HCT116 (cell line): ENCODE measurements around the gene KIAA1755. TPM values are rescaled to one million over a fixed set of nuclear protein-coding genes. Genes with fewer than 3 reads are reported as not detected.

Experiments used
- ATAC-seq: fragments of 200-7000 bp; cut with Tn5 transposase; 2 replicates; pipeline ENCODE4 v1.9.1; 2020; ENCODE audit warnings: mild to moderate bottlenecking, moderate library complexity
- BruUV-seq: library from RNA; stranded (reverse); fragments of 400-500 nt; replicated peaks from 2 replicates; lab custom pipeline; 2021; lab: Mats Ljungman, UMichigan
- CTCF ChIA-PET: fragments of 300-600 bp; sonication (Branson Sonifier 250); formaldehyde crosslinking; loops from one replicate; lab custom pipeline; 2021; ENCODE audit warnings: antibody characterized with exemption; lab: Charles Lee
- POLR2A ChIA-PET: fragments of 300-600, 350-600 bp; sonication (Branson Sonifier 250); formaldehyde crosslinking; loops from one replicate; lab custom pipeline; 2021; ENCODE audit warnings: antibody characterized with exemption; lab: Charles Lee
- RAD21 ChIA-PET, 2 experiments: fragments of 300-600 bp; sonication (Branson Sonifier 250); formaldehyde crosslinking; loops; one replicate each; lab custom pipeline; 2023; ENCODE audit warnings: low total read pairs in 2 of 2; ENCODE audit not compliant: uncharacterized antibody in 2 of 2, unreplicated experiment in 2 of 2, low non-redundant PET in 1 of 2; lab: Charles Lee
- DNase-seq: peaks from one replicate; pipeline ENCODE4 v3.0.0-alpha.2; 2010; ENCODE audit warnings: low read depth, low spot score
- H2AFZ ChIP-seq: fragments of 200-600 bp; shearing (Covaris generic), sonication (generic); 2 replicates; pipeline ENCODE4 v1.6.1; 2017; ENCODE audit warnings: low read depth, mixed run types, mixed read lengths, antibody characterized with exemption, low read length; ENCODE audit not compliant: poor library complexity, severe bottlenecking
- H3K27ac ChIP-seq: 2 replicates; pipeline ENCODE4 v1.5.1; 2012; ENCODE audit warnings: low read depth, low read length
- H3K27me3 ChIP-seq: fragments of 200-600 bp; sonication (generic); 2 replicates; pipeline ENCODE4 v1.6.1; 2016; ENCODE audit warnings: mixed run types, low read length, mixed read lengths; ENCODE audit not compliant: insufficient read depth
- H3K36me3 ChIP-seq, 2 experiments: fragments of 200-500 bp in 1 of 2; fragments of 200-600 bp in 1 of 2; sonication (Bioruptor generic) in 1 of 2; sonication (generic) in 1 of 2; 2 replicates each; pipeline versions ENCODE4 v1.5.1 to v1.6.1; 2014 to 2016; ENCODE audit warnings: low read length in 2 of 2, inconsistent platforms in 1 of 2, mixed read lengths in 1 of 2, mixed run types in 1 of 2; ENCODE audit not compliant: insufficient read depth in 2 of 2, control insufficient read depth in 1 of 2
- H3K4me1 ChIP-seq, 2 experiments: fragments of 200-600 bp in 1 of 2; sonication (generic) in 1 of 2; 2 replicates each; pipeline versions ENCODE4 v1.5.1 to v1.6.1; 2012 to 2017; ENCODE audit warnings: low read length in 2 of 2, inconsistent platforms in 1 of 2, mild to moderate bottlenecking in 1 of 2, mixed read lengths in 1 of 2, mixed run types in 1 of 2, moderate library complexity in 1 of 2; ENCODE audit not compliant: insufficient read depth in 2 of 2, control insufficient read depth in 1 of 2
- H3K4me2 ChIP-seq: fragments of 200-600 bp; sonication (generic); 2 replicates; pipeline ENCODE4 v1.6.1; 2017; ENCODE audit warnings: mixed run types, low read length, mixed read lengths
- H3K4me3 ChIP-seq, 2 experiments: fragments of 200-600 bp in 1 of 2; sonication (generic) in 1 of 2; replicated peaks in 1 of 2; 2 replicates each; pipeline ENCODE4 v1.5.1; 2011 to 2016; ENCODE audit warnings: low read length in 2 of 2, control low read depth in 1 of 2, low read depth in 1 of 2, mild to moderate bottlenecking in 1 of 2, mixed read lengths in 1 of 2, mixed run types in 1 of 2
- H3K79me2 ChIP-seq: fragments of 200-600 bp; sonication (generic); 2 replicates; pipeline ENCODE4 v1.6.1; 2017; ENCODE audit warnings: mild to moderate bottlenecking, mixed run types, low read length, moderate library complexity, mixed read lengths; ENCODE audit not compliant: insufficient read depth
- H3K9ac ChIP-seq: fragments of 200-600 bp; sonication (generic); 2 replicates; pipeline ENCODE4 v1.6.1; 2016; ENCODE audit warnings: low read length, mixed read lengths
- H3K9me2 ChIP-seq: fragments of 200-600 bp; sonication (generic), shearing (Covaris generic); 2 replicates; pipeline ENCODE4 v1.6.1; 2017; ENCODE audit warnings: mixed run types, mild to moderate bottlenecking, moderate library complexity; ENCODE audit not compliant: insufficient read depth
- H3K9me3 ChIP-seq, 2 experiments: fragments of 200-500 bp in 1 of 2; fragments of 200-600 bp in 1 of 2; sonication (Bioruptor generic) in 1 of 2; sonication (generic) in 1 of 2; 2 replicates each; pipeline ENCODE4 v1.6.1; 2014 to 2017; ENCODE audit warnings: low read length in 2 of 2, mixed read lengths in 2 of 2, inconsistent platforms in 1 of 2, low read depth in 1 of 2, mild to moderate bottlenecking in 1 of 2, mixed run types in 1 of 2, moderate library complexity in 1 of 2; ENCODE audit not compliant: control insufficient read depth in 1 of 2, insufficient read depth in 1 of 2
- H4K20me1 ChIP-seq: fragments of 200-600 bp; sonication (generic), shearing (Covaris generic); 2 replicates; pipeline ENCODE4 v1.6.1; 2017; ENCODE audit warnings: mixed run types, mild to moderate bottlenecking, moderate library complexity; ENCODE audit not compliant: insufficient read depth
- ATF3 ChIP-seq: IDR thresholded peaks from 2 replicates; pipeline ENCODE4 v1.6.1; 2012
- CBX3 ChIP-seq: IDR thresholded peaks from 2 replicates; pipeline ENCODE4 v1.6.1; 2012; ENCODE audit warnings: low read depth
- JUND ChIP-seq: IDR thresholded peaks from 2 replicates; pipeline ENCODE4 v1.6.1; 2012
- POLR2A ChIP-seq: IDR thresholded peaks from 2 replicates; pipeline ENCODE4 v1.7.0; 2011; ENCODE audit warnings: borderline replicate concordance; ENCODE audit not compliant: insufficient read depth, insufficient read length; ENCODE audit errors: extremely low read depth
- RAD21 ChIP-seq: IDR thresholded peaks from 2 replicates; pipeline ENCODE4 v1.6.1; 2012; ENCODE audit warnings: low read depth, mild to moderate bottlenecking
- REST ChIP-seq: IDR thresholded peaks from 2 replicates; pipeline ENCODE4 v1.6.1; 2012; ENCODE audit warnings: low read depth
- SIN3A ChIP-seq: IDR thresholded peaks from 2 replicates; pipeline ENCODE4 v1.6.1; 2012; ENCODE audit warnings: low read depth
- SRF ChIP-seq: IDR thresholded peaks from 2 replicates; pipeline ENCODE4 v1.6.1; 2012; ENCODE audit warnings: low read depth
- YY1 ChIP-seq: IDR thresholded peaks from 2 replicates; pipeline ENCODE4 v1.6.1; 2011; ENCODE audit warnings: low read length, low read depth, moderate library complexity, mild to moderate bottlenecking; ENCODE audit not compliant: insufficient replicate concordance; ENCODE audit errors: extremely low read depth
- ZBTB33 ChIP-seq: IDR thresholded peaks from 2 replicates; pipeline ENCODE4 v1.6.1; 2011; ENCODE audit warnings: mild to moderate bottlenecking, low read length, moderate library complexity; ENCODE audit not compliant: insufficient replicate concordance; ENCODE audit errors: extremely low read depth
- ZFX ChIP-seq: fragments of 450-650 bp; IDR thresholded peaks from 2 replicates; pipeline ENCODE4 v1.6.1; 2017
- ZNF274 ChIP-seq: fragments of 200-500 bp; sonication (Bioruptor generic); IDR thresholded peaks from 2 replicates; pipeline ENCODE4 v1.6.1; 2014; ENCODE audit warnings: mild to moderate bottlenecking, low read depth, low read length, inconsistent platforms
- intact Hi-C: fragments of 100-400 bp; cut with micrococcal nuclease; formaldehyde crosslinking; loops from 2 replicates; pipeline ENCODE4 v1.10.0; 2022
- total RNA-seq: library from RNA; stranded (reverse); gene quantifications from one replicate; pipeline ENCODE4 v1.2.1, GENCODE V29; 2021; ENCODE audit not compliant: unreplicated experiment
- TF ChIP-seq, protein P1 (sequence below), 3 experiments: fragments of 200-600 bp in 1 of 3; sonication (generic) in 1 of 3; IDR thresholded peaks in 2 of 3; conservative IDR thresholded peaks in 1 of 3; 2 replicates each; pipeline ENCODE4 v1.5.1; 2012 to 2017; ENCODE audit warnings: low read depth in 2 of 3, low read length in 2 of 3, antibody characterized with exemption in 1 of 3, borderline replicate concordance in 1 of 3, control low read depth in 1 of 3, mild to moderate bottlenecking in 1 of 3, mixed read lengths in 1 of 3, mixed run types in 1 of 3, moderate library complexity in 1 of 3; ENCODE audit not compliant: insufficient read depth in 1 of 3

The KIAA1755 gene
- total RNA-seq, 1 experiment from 2014 or later: not detected

- RAD21 ChIA-PET: no interaction called here
- no peak for TF ChIP-seq ZFX
- no peak for TF ChIP-seq ATF3
- no peak for TF ChIP-seq ZNF274
- no peak for TF ChIP-seq REST
- TF ChIP-seq ZBTB33: no peak
- no peak for TF ChIP-seq RAD21
- TF ChIP-seq POLR2A: no peak
- TF ChIP-seq SRF: no peak
- TF ChIP-seq YY1: no peak
- TF ChIP-seq SIN3A: no peak
- no peak for TF ChIP-seq CBX3
- TF ChIP-seq, protein P1, sequence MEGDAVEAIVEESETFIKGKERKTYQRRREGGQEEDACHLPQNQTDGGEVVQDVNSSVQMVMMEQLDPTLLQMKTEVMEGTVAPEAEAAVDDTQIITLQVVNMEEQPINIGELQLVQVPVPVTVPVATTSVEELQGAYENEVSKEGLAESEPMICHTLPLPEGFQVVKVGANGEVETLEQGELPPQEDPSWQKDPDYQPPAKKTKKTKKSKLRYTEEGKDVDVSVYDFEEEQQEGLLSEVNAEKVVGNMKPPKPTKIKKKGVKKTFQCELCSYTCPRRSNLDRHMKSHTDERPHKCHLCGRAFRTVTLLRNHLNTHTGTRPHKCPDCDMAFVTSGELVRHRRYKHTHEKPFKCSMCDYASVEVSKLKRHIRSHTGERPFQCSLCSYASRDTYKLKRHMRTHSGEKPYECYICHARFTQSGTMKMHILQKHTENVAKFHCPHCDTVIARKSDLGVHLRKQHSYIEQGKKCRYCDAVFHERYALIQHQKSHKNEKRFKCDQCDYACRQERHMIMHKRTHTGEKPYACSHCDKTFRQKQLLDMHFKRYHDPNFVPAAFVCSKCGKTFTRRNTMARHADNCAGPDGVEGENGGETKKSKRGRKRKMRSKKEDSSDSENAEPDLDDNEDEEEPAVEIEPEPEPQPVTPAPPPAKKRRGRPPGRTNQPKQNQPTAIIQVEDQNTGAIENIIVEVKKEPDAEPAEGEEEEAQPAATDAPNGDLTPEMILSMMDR (IDR thresholded peaks at IDR 0.05 in 2 of 3, conservative IDR thresholded peaks at IDR 0.05 in 1 of 3; ENCODE audit: borderline replicate concordance in 1 of 3, insufficient read depth in 1 of 3, low read depth in 2 of 3, low read length in 2 of 3): no peak
- TF ChIP-seq JUND: no peak
- no TSS peak for BruUV-seq
- no peaks in the 10 kb centered on the region for H3K27me3 ChIP-seq
- ATAC-seq: no peak
- H3K27ac ChIP-seq: no peak overlapping the region
- no peaks in the 10 kb centered on the region for H3K9me2 ChIP-seq
- no peaks in the 10 kb centered on the region for H3K79me2 ChIP-seq
- H4K20me1 ChIP-seq: no peaks in the 10 kb centered on the region
- POLR2A ChIA-PET: no interaction called here
- H3K4me1 ChIP-seq: peaks cover 6 to 10% of the 10 kb centered on the region in 2 experiments; a peak in 2 of 4 replicates
- intact Hi-C loops: no loop called here
- no peak for DNase-seq
- H3K9ac ChIP-seq: no peak overlapping the region
- H3K4me3 ChIP-seq: no peak overlapping the region
- no peak overlapping the region for H2AFZ ChIP-seq
- CTCF ChIA-PET: no interaction called here
- no peaks in the 10 kb centered on the region for H3K36me3 ChIP-seq
- H3K9me3 ChIP-seq: no peaks in the 10 kb centered on the region
- H3K4me2 ChIP-seq: no peak overlapping the region
These were observed 35.9 kb upstream of the KIAA1755 start for GRCh38 chr20:38296433-38296832.
